PC-3 (cell line): ENCODE data around the gene NLRP6. TPM values are rescaled to one million over a fixed set of nuclear protein-coding genes. Genes with fewer than 3 reads are reported as not detected.
"Not testable (repeated sequence)": the region's sequence is repeated elsewhere in the genome, so short reads cannot be mapped to it uniquely, and the experiment has no call there.

Source experiments
- ATAC-seq: fragments of 200-7000 bp; cut with Tn5 transposase; 2 replicates; pipeline ENCODE4 v1.9.1; 2020; ENCODE audit warnings: mild to moderate bottlenecking, moderate library complexity
- BruUV-seq: library from RNA; stranded (reverse); fragments of 400-500 nt; replicated peaks from 2 replicates; lab custom pipeline; 2021; lab: Mats Ljungman, UMichigan
- CTCF ChIA-PET: fragments of 300-600 bp; sonication (Branson Sonifier 250); formaldehyde crosslinking; loops from one replicate; lab custom pipeline; 2022; ENCODE audit warnings: antibody characterized with exemption; lab: Charles Lee
- POLR2A ChIA-PET: fragments of 300-600 bp; sonication (Branson Sonifier 250); formaldehyde crosslinking; loops from one replicate; lab custom pipeline; 2022; ENCODE audit warnings: antibody characterized with exemption; ENCODE audit not compliant: unreplicated experiment; lab: Charles Lee
- DNase-seq: peaks from one replicate; pipeline ENCODE4 v3.0.0-alpha.2; 2015
- H2AFZ ChIP-seq: fragments of 300-600 bp; sonication (generic); 2 replicates; pipeline ENCODE4 v1.6.0; 2016; ENCODE audit warnings: antibody characterized with exemption, low read length
- H3F3A ChIP-seq: fragments of 300-600 bp; sonication (generic); one replicate; pipeline ENCODE4 v1.6.0; 2017; ENCODE audit warnings: antibody characterized with exemption, low read length, control low read depth, mild to moderate bottlenecking; ENCODE audit not compliant: unreplicated experiment
- H3K27ac ChIP-seq: fragments of 300-600 bp; sonication (generic); 2 replicates; pipeline ENCODE4 v1.5.1; 2016; ENCODE audit warnings: mild to moderate bottlenecking, low read length
- H3K27me3 ChIP-seq: fragments of 300-600 bp; sonication (generic); 2 replicates; pipeline ENCODE4 v1.6.1; 2016; ENCODE audit warnings: low read length, mixed read lengths
- H3K36me3 ChIP-seq: fragments of 300-600 bp; sonication (generic); 2 replicates; pipeline ENCODE4 v1.6.1; 2016; ENCODE audit warnings: low read depth, mixed run types, low read length, mixed read lengths
- H3K4me1 ChIP-seq: fragments of 300-600 bp; sonication (generic); 2 replicates; pipeline ENCODE4 v1.5.1; 2016; ENCODE audit warnings: low read length; ENCODE audit not compliant: insufficient read depth
- H3K4me2 ChIP-seq: fragments of 300-600 bp; sonication (generic); 2 replicates; pipeline ENCODE4 v1.6.0; 2016; ENCODE audit warnings: low read length
- H3K4me3 ChIP-seq: fragments of 300-600 bp; sonication (generic); 2 replicates; pipeline ENCODE4 v1.5.1; 2016; ENCODE audit warnings: mild to moderate bottlenecking, low read length, mixed read lengths
- H3K79me2 ChIP-seq: fragments of 300-600 bp; sonication (generic); 2 replicates; pipeline ENCODE4 v1.6.1; 2017; ENCODE audit warnings: low read length, mixed read lengths
- H3K9ac ChIP-seq: fragments of 300-600 bp; sonication (generic); 2 replicates; pipeline ENCODE4 v1.6.0; 2016; ENCODE audit warnings: mild to moderate bottlenecking, low read length
- H3K9me2 ChIP-seq: fragments of 300-600 bp; sonication (generic); replicated peaks from 2 replicates; pipeline ENCODE4 v1.6.1; 2016; ENCODE audit warnings: mixed run types, low read length, mixed read lengths
- H3K9me3 ChIP-seq: fragments of 300-600 bp; sonication (generic); 2 replicates; pipeline ENCODE4 v1.6.1; 2016; ENCODE audit warnings: low read length, mixed read lengths
- H4K20me1 ChIP-seq: fragments of 300-600 bp; sonication (generic); 2 replicates; pipeline ENCODE4 v1.6.1; 2016; ENCODE audit warnings: low read length, mixed read lengths
- EZH2 ChIP-seq: fragments of 300-600 bp; sonication (generic); IDR thresholded peaks from one replicate; pipeline ENCODE4 v1.6.1; 2017; ENCODE audit warnings: antibody characterized with exemption, mild to moderate bottlenecking, low read length; ENCODE audit not compliant: unreplicated experiment
- EZH2phosphoT487 ChIP-seq: fragments of 300-600 bp; sonication (generic); IDR thresholded peaks from 2 replicates; pipeline ENCODE4 v1.6.1; 2018; ENCODE audit warnings: mild to moderate bottlenecking, antibody characterized with exemption, low read length, borderline replicate concordance
- intact Hi-C: fragments of 100-400 bp; cut with micrococcal nuclease; formaldehyde crosslinking; loops from 2 replicates; pipeline ENCODE4 v1.9.0; 2023
- total RNA-seq: library from RNA; depleted of rRNA; stranded (reverse); fragments of >200 nt; gene quantifications from 2 replicates; pipeline ENCODE4 v1.2.3, GENCODE V29; 2014
- TF ChIP-seq, protein P1 (sequence below): fragments of 300-600 bp; sonication (generic); conservative IDR thresholded peaks from 2 replicates; pipeline ENCODE4 v1.5.1; 2017; ENCODE audit warnings: antibody characterized with exemption, low read depth, mild to moderate bottlenecking, low read length

NLRP6 gene
- total RNA-seq, 1 experiment from 2014 or later = not detected

DNA sequence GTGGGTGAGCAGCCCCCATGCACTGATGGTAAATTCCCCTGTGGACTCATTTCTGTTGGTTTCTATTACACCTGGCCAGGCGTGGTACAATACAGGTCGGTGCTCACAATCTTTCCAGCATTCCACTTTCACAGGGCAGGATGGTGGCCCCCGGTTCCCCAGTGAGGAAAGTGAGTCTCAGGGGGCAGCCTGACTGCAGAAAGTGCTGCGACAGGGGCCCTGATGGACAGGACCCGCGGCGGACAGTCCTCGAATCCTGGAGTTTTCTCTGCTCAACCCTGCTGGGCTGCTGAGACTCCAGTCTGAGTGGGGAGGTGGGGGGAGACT lies 7.7 kb downstream of the NLRP6 start:
- intact Hi-C loops = no loop called here
- DNase-seq = no peak
- CTCF ChIA-PET = no interaction called here
- no TSS peak for BruUV-seq
- no peaks in the 10 kb centered on the region for H3F3A ChIP-seq
- H3K9me3 ChIP-seq = no peaks in the 10 kb centered on the region
- ATAC-seq = no peak
- no peak overlapping the region for H3K9ac ChIP-seq
- H3K27me3 ChIP-seq = peaks cover 7% of the 10 kb centered on the region; the same call in 1 of the 2 replicates
- no peaks in the 10 kb centered on the region for H3K9me2 ChIP-seq
- H4K20me1 ChIP-seq = no peaks in the 10 kb centered on the region
- POLR2A ChIA-PET = no interaction called here
- no peak overlapping the region for H3K4me3 ChIP-seq
- H3K27ac ChIP-seq = no peak overlapping the region
- H3K79me2 ChIP-seq = no peaks in the 10 kb centered on the region
- no peaks in the 10 kb centered on the region for H3K4me1 ChIP-seq
- TF ChIP-seq, protein P1, sequence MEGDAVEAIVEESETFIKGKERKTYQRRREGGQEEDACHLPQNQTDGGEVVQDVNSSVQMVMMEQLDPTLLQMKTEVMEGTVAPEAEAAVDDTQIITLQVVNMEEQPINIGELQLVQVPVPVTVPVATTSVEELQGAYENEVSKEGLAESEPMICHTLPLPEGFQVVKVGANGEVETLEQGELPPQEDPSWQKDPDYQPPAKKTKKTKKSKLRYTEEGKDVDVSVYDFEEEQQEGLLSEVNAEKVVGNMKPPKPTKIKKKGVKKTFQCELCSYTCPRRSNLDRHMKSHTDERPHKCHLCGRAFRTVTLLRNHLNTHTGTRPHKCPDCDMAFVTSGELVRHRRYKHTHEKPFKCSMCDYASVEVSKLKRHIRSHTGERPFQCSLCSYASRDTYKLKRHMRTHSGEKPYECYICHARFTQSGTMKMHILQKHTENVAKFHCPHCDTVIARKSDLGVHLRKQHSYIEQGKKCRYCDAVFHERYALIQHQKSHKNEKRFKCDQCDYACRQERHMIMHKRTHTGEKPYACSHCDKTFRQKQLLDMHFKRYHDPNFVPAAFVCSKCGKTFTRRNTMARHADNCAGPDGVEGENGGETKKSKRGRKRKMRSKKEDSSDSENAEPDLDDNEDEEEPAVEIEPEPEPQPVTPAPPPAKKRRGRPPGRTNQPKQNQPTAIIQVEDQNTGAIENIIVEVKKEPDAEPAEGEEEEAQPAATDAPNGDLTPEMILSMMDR = no peak
- TF ChIP-seq EZH2phosphoT487 (no peak), EZH2 (no peak)
- no peak overlapping the region for H2AFZ ChIP-seq
- no peaks in the 10 kb centered on the region for H3K36me3 ChIP-seq
- H3K4me2 ChIP-seq = no peak overlapping the region

DNA sequence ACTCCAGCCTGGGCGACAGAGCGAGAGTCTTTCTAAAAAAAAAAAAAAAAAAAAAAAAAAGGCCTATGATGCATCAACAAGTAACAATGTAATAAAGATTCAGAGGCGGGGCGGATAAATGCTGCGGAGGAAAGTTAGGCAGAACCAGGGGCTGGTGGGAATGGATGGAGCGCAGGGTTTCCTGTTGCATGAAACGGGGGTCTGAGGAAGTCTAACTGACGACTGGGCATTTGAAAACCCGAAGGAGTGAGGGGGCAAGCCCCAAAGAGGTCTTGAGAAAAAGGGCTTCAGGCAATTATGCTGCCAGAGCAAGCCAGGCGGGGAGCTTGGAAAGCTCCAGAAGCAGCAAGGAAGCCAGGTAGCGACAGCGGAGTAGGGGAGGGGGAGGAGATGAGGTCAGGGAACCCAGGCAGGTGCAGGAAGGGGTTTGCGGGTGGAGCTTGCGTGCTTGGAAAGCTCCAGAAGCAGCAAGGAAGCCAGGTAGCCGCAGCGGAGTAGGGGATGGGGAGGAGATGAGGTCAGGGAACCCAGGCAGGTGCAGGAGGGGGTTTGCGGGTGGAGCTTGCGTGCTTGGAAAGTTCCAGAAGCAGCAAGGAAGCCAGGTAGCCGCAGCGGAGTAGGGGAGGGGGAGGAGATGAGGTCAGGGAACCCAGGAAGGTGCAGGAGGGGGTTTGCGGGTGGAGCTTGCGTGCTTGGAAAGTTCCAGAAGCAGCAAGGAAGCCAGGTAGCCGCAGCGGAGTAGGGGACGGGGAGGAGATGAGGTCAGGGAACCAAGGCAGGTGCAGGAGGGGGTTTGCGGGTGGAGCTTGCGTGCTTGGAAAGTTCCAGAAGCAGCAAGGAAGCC lies 9.0 kb downstream of the NLRP6 start:
- H3K9ac ChIP-seq, H3K4me3 ChIP-seq, CTCF ChIA-PET, ATAC-seq, H3F3A ChIP-seq, H3K36me3 ChIP-seq, H3K27ac ChIP-seq, H3K79me2 ChIP-seq, H3K4me2 ChIP-seq, BruUV-seq, intact Hi-C loops, DNase-seq, H3K9me2 ChIP-seq, H3K4me1 ChIP-seq, H3K9me3 ChIP-seq, POLR2A ChIA-PET, H2AFZ ChIP-seq, H4K20me1 ChIP-seq, H3K27me3 ChIP-seq: not testable (repeated sequence)

DNA sequence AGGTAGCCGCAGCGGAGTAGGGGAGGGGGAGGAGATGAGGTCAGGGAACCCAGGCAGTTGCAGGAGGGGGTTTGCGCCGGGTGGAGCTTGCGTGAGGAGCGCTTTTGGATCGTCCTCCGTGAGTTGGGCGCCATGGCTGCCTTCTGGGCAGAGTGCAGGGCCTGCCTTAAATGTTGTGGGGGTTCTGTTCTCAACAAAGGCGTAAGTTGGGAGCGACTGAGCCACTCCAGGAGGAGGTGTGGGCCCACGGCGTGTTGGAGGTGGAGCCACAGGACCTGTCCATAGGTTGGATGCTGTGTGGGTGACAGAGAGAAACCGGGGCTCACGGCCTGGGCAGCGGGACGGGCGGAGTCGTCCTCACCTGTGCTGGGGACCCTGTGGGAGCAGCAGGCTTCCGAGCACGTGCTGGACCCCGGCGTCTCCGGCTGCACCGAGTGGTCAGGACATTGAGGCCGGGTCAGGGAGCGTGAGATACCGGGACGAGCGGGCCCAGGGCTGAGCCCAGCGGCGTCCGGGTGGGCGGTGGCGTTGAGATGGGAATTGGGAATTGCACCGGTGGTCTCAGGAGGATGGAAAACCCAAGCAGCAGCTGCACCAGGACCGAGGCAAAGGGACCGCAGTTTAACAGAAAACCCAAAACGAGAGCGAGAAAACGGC lies 9.7 kb downstream of the NLRP6 start:
- BruUV-seq = no TSS peak
- TF ChIP-seq EZH2 = no peak
- no peak for TF ChIP-seq EZH2phosphoT487
- TF ChIP-seq, protein P1 = no peak
- H3K4me1 ChIP-seq = no peaks in the 10 kb centered on the region
- H3K4me2 ChIP-seq = peak overlapping the region; percentile 87
- H4K20me1 ChIP-seq = no peaks in the 10 kb centered on the region
- H3K27me3 ChIP-seq = no peaks in the 10 kb centered on the region
- no peaks in the 10 kb centered on the region for H3K79me2 ChIP-seq
- DNase-seq (no peak), ATAC-seq (0 out of 2 replicates have a peak, but pooled peaks have one; percentile 6)
- H2AFZ ChIP-seq = peak overlapping the region; percentile 73
- H3F3A ChIP-seq = no peaks in the 10 kb centered on the region
- no peaks in the 10 kb centered on the region for H3K9me3 ChIP-seq
- H3K9me2 ChIP-seq = no peaks in the 10 kb centered on the region
- H3K4me3 ChIP-seq = peak overlapping the region; percentile 70
- no peaks in the 10 kb centered on the region for H3K36me3 ChIP-seq
- intact Hi-C loops = no loop called here
- CTCF ChIA-PET = no interaction called here
- no peak overlapping the region for H3K27ac ChIP-seq
- H3K9ac ChIP-seq = peak overlapping the region; percentile 9; the same call in 1 of the 2 replicates
- POLR2A ChIA-PET = no interaction called here
